Stimulated activated memory B cell treated with anti-CD40 and anti-IgM and Interleukin-4, amounts not matched to agents 10 μg/mL and 1 μg/mL and 100 μg/mL, for 72 hours (primary cell): ENCODE results near the gene XIAP.
A peak's percentile ranks its signal among the peaks of the same experiment; 100 is the strongest.
"Not testable (repeated sequence)": the region's sequence is repeated elsewhere in the genome, so short reads cannot be mapped to it uniquely, and the experiment has no call there.

Experiments
- ATAC-seq: fragments of 150-1000 bp; cut with Tn5 transposase; 2 replicates; pipeline ENCODE4 v1.10.0; 2021
- H3K27ac Mint-ChIP-seq: one replicate; pipeline ENCODE4 v1.8.0; 2022; ENCODE audit warnings: mild to moderate bottlenecking, mixed read lengths
- H3K27me3 Mint-ChIP-seq: one replicate; pipeline ENCODE4 v1.8.0; 2022; ENCODE audit warnings: mixed read lengths
- H3K36me3 Mint-ChIP-seq: one replicate; pipeline ENCODE4 v1.8.0; 2022; ENCODE audit warnings: mixed read lengths
- H3K4me1 Mint-ChIP-seq: one replicate; pipeline ENCODE4 v1.8.0; 2022; ENCODE audit warnings: mixed read lengths
- H3K4me3 Mint-ChIP-seq: one replicate; pipeline ENCODE4 v1.8.0; 2022; ENCODE audit warnings: mild to moderate bottlenecking, moderate library complexity, mixed read lengths
- H3K9me3 Mint-ChIP-seq: one replicate; pipeline ENCODE4 v1.8.0; 2022; ENCODE audit warnings: mixed read lengths

The XIAP gene

GRCh38 chrX:123851079-123851478 is 8.8 kb upstream of the XIAP start:
- no peak for ATAC-seq
- Mint-ChIP-seq H3K27me3 (no peaks in the 10 kb centered on the region), H3K4me3 (no peak overlapping the region), H3K27ac (no peak overlapping the region), H3K9me3 (no peaks in the 10 kb centered on the region), H3K36me3 (no peaks in the 10 kb centered on the region), H3K4me1 (no peaks in the 10 kb centered on the region)

GRCh38 chrX:123854329-123854728 is 5.5 kb upstream of the XIAP start:
- H3K27me3 Mint-ChIP-seq: no peaks in the 10 kb centered on the region
- no peak for ATAC-seq
- H3K27ac Mint-ChIP-seq: no peak overlapping the region
- peaks cover 10% of the 10 kb centered on the region for H3K4me1 Mint-ChIP-seq
- H3K9me3 Mint-ChIP-seq: no peaks in the 10 kb centered on the region
- no peak overlapping the region for H3K4me3 Mint-ChIP-seq
- no peaks in the 10 kb centered on the region for H3K36me3 Mint-ChIP-seq

- ATAC-seq: peak; percentile 3
- Mint-ChIP-seq H3K4me1 (peaks cover 12% of the 10 kb centered on the region), H3K9me3 (no peaks in the 10 kb centered on the region), H3K27me3 (no peaks in the 10 kb centered on the region), H3K4me3 (peak overlapping the region; percentile 85), H3K36me3 (no peaks in the 10 kb centered on the region), H3K27ac (peak overlapping the region; percentile 78)
These were observed 426 bp upstream of the XIAP start for GRCh38 chrX:123859409-123859845.

GRCh38 chrX:123860983-123861382 is 1.1 kb downstream of the XIAP start:
- Mint-ChIP-seq H3K27ac (peak overlapping the region; percentile 78), H3K27me3 (no peaks in the 10 kb centered on the region), H3K36me3 (no peaks in the 10 kb centered on the region), H3K9me3 (no peaks in the 10 kb centered on the region), H3K4me3 (peak overlapping the region; percentile 85), H3K4me1 (peaks cover 18% of the 10 kb centered on the region)
- no peak for ATAC-seq

- Mint-ChIP-seq H3K4me1 (peaks cover 11% of the 10 kb centered on the region), H3K4me3 (peak overlapping the region; percentile 29), H3K9me3 (no peaks in the 10 kb centered on the region), H3K27ac (peak overlapping the region; percentile 79), H3K27me3 (no peaks in the 10 kb centered on the region), H3K36me3 (peaks cover 6% of the 10 kb centered on the region)
- ATAC-seq: peak; percentile 77
These were observed 9.6 kb downstream of the XIAP start for GRCh38 chrX:123869488-123869887.

GRCh38 chrX:123871309-123871708 is 11.5 kb downstream of the XIAP start:
- peak overlapping the region; percentile 63 for H3K27ac Mint-ChIP-seq
- peaks cover 5% of the 10 kb centered on the region for H3K4me1 Mint-ChIP-seq
- no peaks in the 10 kb centered on the region for H3K27me3 Mint-ChIP-seq
- no peak overlapping the region for H3K4me3 Mint-ChIP-seq
- peaks cover 6% of the 10 kb centered on the region for H3K36me3 Mint-ChIP-seq
- no peaks in the 10 kb centered on the region for H3K9me3 Mint-ChIP-seq
- no peak for ATAC-seq

GRCh38 chrX:123873956-123874355 is 14.1 kb downstream of the XIAP start:
- no peaks in the 10 kb centered on the region for H3K9me3 Mint-ChIP-seq
- peaks cover 6% of the 10 kb centered on the region for H3K36me3 Mint-ChIP-seq
- no peak overlapping the region for H3K4me3 Mint-ChIP-seq
- ATAC-seq: no peak
- H3K4me1 Mint-ChIP-seq: peaks cover 5% of the 10 kb centered on the region
- no peak overlapping the region for H3K27ac Mint-ChIP-seq
- H3K27me3 Mint-ChIP-seq: no peaks in the 10 kb centered on the region

- no peak overlapping the region for H3K4me3 Mint-ChIP-seq
- H3K27me3 Mint-ChIP-seq: no peaks in the 10 kb centered on the region
- H3K36me3 Mint-ChIP-seq: peaks cover 7% of the 10 kb centered on the region
- H3K27ac Mint-ChIP-seq: no peak overlapping the region
- H3K9me3 Mint-ChIP-seq: no peaks in the 10 kb centered on the region
- no peak for ATAC-seq
- H3K4me1 Mint-ChIP-seq: peaks cover 11% of the 10 kb centered on the region
These were observed 16.3 kb downstream of the XIAP start for GRCh38 chrX:123876177-123876576.

- H3K4me1 Mint-ChIP-seq: peaks cover 10% of the 10 kb centered on the region
- H3K9me3 Mint-ChIP-seq: no peaks in the 10 kb centered on the region
- H3K4me3 Mint-ChIP-seq: no peak overlapping the region
- no peaks in the 10 kb centered on the region for H3K27me3 Mint-ChIP-seq
- peaks cover 10% of the 10 kb centered on the region for H3K36me3 Mint-ChIP-seq
- ATAC-seq: no peak
- H3K27ac Mint-ChIP-seq: no peak overlapping the region
These were observed 17.0 kb downstream of the XIAP start for GRCh38 chrX:123876844-123877243.

- H3K36me3 Mint-ChIP-seq: peaks cover 10% of the 10 kb centered on the region
- H3K4me3 Mint-ChIP-seq: no peak overlapping the region
- no peaks in the 10 kb centered on the region for H3K27me3 Mint-ChIP-seq
- peak; percentile 79 for ATAC-seq
- H3K4me1 Mint-ChIP-seq: peaks cover 10% of the 10 kb centered on the region
- H3K9me3 Mint-ChIP-seq: no peaks in the 10 kb centered on the region
- peak overlapping the region; percentile 58 for H3K27ac Mint-ChIP-seq
These were observed 18.4 kb downstream of the XIAP start for GRCh38 chrX:123878252-123878721.

GRCh38 chrX:123881330-123881729 is 21.5 kb downstream of the XIAP start:
- ATAC-seq: no peak
- Mint-ChIP-seq H3K27ac (peak overlapping the region; percentile 78), H3K36me3 (peaks cover 10% of the 10 kb centered on the region), H3K9me3 (no peaks in the 10 kb centered on the region), H3K4me3 (no peak overlapping the region), H3K27me3 (no peaks in the 10 kb centered on the region), H3K4me1 (peaks cover 10% of the 10 kb centered on the region)

GRCh38 chrX:123882391-123882790 is 22.5 kb downstream of the XIAP start:
- peaks cover 10% of the 10 kb centered on the region for H3K4me1 Mint-ChIP-seq
- H3K27ac Mint-ChIP-seq: no peak overlapping the region
- no peaks in the 10 kb centered on the region for H3K27me3 Mint-ChIP-seq
- no peaks in the 10 kb centered on the region for H3K9me3 Mint-ChIP-seq
- H3K4me3 Mint-ChIP-seq: no peak overlapping the region
- peaks cover 10% of the 10 kb centered on the region for H3K36me3 Mint-ChIP-seq
- ATAC-seq: no peak

- Mint-ChIP-seq H3K4me3 (no peak overlapping the region), H3K27ac (no peak overlapping the region), H3K27me3 (no peaks in the 10 kb centered on the region), H3K36me3 (peaks cover 10% of the 10 kb centered on the region), H3K4me1 (peaks cover 10% of the 10 kb centered on the region), H3K9me3 (no peaks in the 10 kb centered on the region)
- no peak for ATAC-seq
These were observed 25.1 kb downstream of the XIAP start for GRCh38 chrX:123884809-123885408.

GRCh38 chrX:123899701-123900100 is 39.8 kb downstream of the XIAP start:
- Mint-ChIP-seq H3K4me1 (peaks cover 9% of the 10 kb centered on the region), H3K36me3 (peaks cover 25% of the 10 kb centered on the region), H3K27me3 (no peaks in the 10 kb centered on the region), H3K27ac (no peak overlapping the region), H3K4me3 (no peak overlapping the region), H3K9me3 (no peaks in the 10 kb centered on the region)
- ATAC-seq: no peak

GRCh38 chrX:123903261-123903660 is 43.4 kb downstream of the XIAP start:
- peaks cover 34% of the 10 kb centered on the region for H3K36me3 Mint-ChIP-seq
- not testable (repeated sequence) for H3K4me3 Mint-ChIP-seq, H3K9me3 Mint-ChIP-seq, H3K27me3 Mint-ChIP-seq, H3K27ac Mint-ChIP-seq, ATAC-seq
- H3K4me1 Mint-ChIP-seq: peaks cover 25% of the 10 kb centered on the region

- Mint-ChIP-seq H3K4me1 (peaks cover 25% of the 10 kb centered on the region), H3K36me3 (peaks cover 40% of the 10 kb centered on the region), H3K27me3 (no peaks in the 10 kb centered on the region), H3K9me3 (no peaks in the 10 kb centered on the region), H3K27ac (peak overlapping the region; percentile 74), H3K4me3 (no peak overlapping the region)
- no peak for ATAC-seq
These were observed 45.5 kb downstream of the XIAP start for GRCh38 chrX:123905332-123905731.
